C4-2B (cell line): ENCODE data around the gene POU4F3.

ENCODE experiments used
- H3K27ac ChIP-seq: fragments of 450-650 bp; 2 replicates; pipeline ENCODE4 v1.5.1; 2017
- CTCF ChIP-seq: fragments of 450-650 bp; conservative IDR thresholded peaks from 2 replicates; pipeline ENCODE4 v1.5.1; 2017; ENCODE audit warnings: mild to moderate bottlenecking
- ZFX ChIP-seq: fragments of 450-650 bp; IDR thresholded peaks from 2 replicates; pipeline ENCODE4 v1.6.1; 2017

The POU4F3 gene

GRCh38 chr5:146327989-146328388, 10.7 kb upstream of the POU4F3 start:
- TF ChIP-seq ZFX (no peak), CTCF (no peak)

GRCh38 chr5:146329697-146330096, 8.9 kb upstream of the POU4F3 start:
- TF ChIP-seq CTCF, result no peak
- TF ChIP-seq ZFX, result no peak
- H3K27ac ChIP-seq, result no peak overlapping the region

More at GRCh38 chr5:146327989-146328388, 10.7 kb upstream of the POU4F3 start:
- no peak overlapping the region for H3K27ac ChIP-seq

GRCh38 chr5:146331423-146331822, 7.2 kb upstream of the POU4F3 start:
- TF ChIP-seq CTCF (no peak), ZFX (no peak)
- no peak overlapping the region for H3K27ac ChIP-seq

GRCh38 chr5:146334074-146334533, 4.5 kb upstream of the POU4F3 start:
- TF ChIP-seq ZFX (no peak), CTCF (no peak)
- no peak overlapping the region for H3K27ac ChIP-seq

GRCh38 chr5:146336197-146336596, 2.4 kb upstream of the POU4F3 start:
- TF ChIP-seq ZFX (no peak), CTCF (no peak)
- H3K27ac ChIP-seq, result no peak overlapping the region

- H3K27ac ChIP-seq, result no peak overlapping the region
- TF ChIP-seq ZFX (no peak), CTCF (no peak)
Measured at GRCh38 chr5:146337264-146337904, 1.3 kb upstream of the POU4F3 start.

GRCh38 chr5:146337928-146338327, 711 bp upstream of the POU4F3 start:
- no peak for TF ChIP-seq ZFX
- TF ChIP-seq CTCF, result no peak
- no peak overlapping the region for H3K27ac ChIP-seq
